Esophagus mucosa (tissue), 1 donor: ENCODE measurements around the gene PID1. TPM values are rescaled to one million over a fixed set of nuclear protein-coding genes. Genes with fewer than 3 reads are reported as not detected.

ENCODE experiments used
- ATAC-seq: fragments of 200-7000 bp; cut with Tn5 transposase; one replicate; pipeline ENCODE4 v1.9.1; 2020
- total RNA-seq: library from RNA; stranded (reverse); gene quantifications from one replicate; pipeline ENCODE4 v1.2.4, GENCODE V29; 2023
- donor health status: DM: yes; HTN: yes; CAD: no.

PID1 gene
- total RNA-seq, 1 donor from 2014 or later: 1.2 TPM

- no peak for ATAC-seq
These were observed 13.1 kb downstream of the PID1 start for GRCh38 chr2:229257985-229258384.

GRCh38 chr2:229256376-229256775 lies 14.7 kb downstream of the PID1 start:
- no peak for ATAC-seq

GRCh38 chr2:229254206-229254605 lies 16.9 kb downstream of the PID1 start:
- no peak for ATAC-seq

- no peak for ATAC-seq
These were observed 18.1 kb downstream of the PID1 start for GRCh38 chr2:229252996-229253395.

- no peak for ATAC-seq
These were observed 18.8 kb downstream of the PID1 start for GRCh38 chr2:229252280-229252679.

GRCh38 chr2:229249536-229249935 lies 21.6 kb downstream of the PID1 start:
- ATAC-seq: no peak

- no peak for ATAC-seq
These were observed 24.8 kb downstream of the PID1 start for GRCh38 chr2:229246334-229246733.

- no peak for ATAC-seq
These were observed 26.1 kb downstream of the PID1 start for GRCh38 chr2:229244975-229245374.

GRCh38 chr2:229243890-229244560 lies 27.1 kb downstream of the PID1 start:
- ATAC-seq: no peak

GRCh38 chr2:229240984-229241491 lies 30.0 kb downstream of the PID1 start:
- ATAC-seq: no peak

- ATAC-seq: no peak
These were observed 32.1 kb downstream of the PID1 start for GRCh38 chr2:229239021-229239420.

- ATAC-seq: no peak
These were observed 33.8 kb downstream of the PID1 start for GRCh38 chr2:229237270-229237669.

GRCh38 chr2:229235131-229235914 lies 35.8 kb downstream of the PID1 start:
- no peak for ATAC-seq

GRCh38 chr2:229231885-229232284 lies 39.2 kb downstream of the PID1 start:
- no peak for ATAC-seq

GRCh38 chr2:229231328-229231868 lies 39.7 kb downstream of the PID1 start:
- no peak for ATAC-seq

- ATAC-seq: no peak
These were observed 40.2 kb downstream of the PID1 start for GRCh38 chr2:229230911-229231310.

GRCh38 chr2:229230256-229230655 lies 40.8 kb downstream of the PID1 start:
- ATAC-seq: no peak

- ATAC-seq: no peak
These were observed 44.7 kb downstream of the PID1 start for GRCh38 chr2:229226382-229226781.

- no peak for ATAC-seq
These were observed 48.0 kb downstream of the PID1 start for GRCh38 chr2:229223107-229223506.

GRCh38 chr2:229221641-229222040 lies 49.4 kb downstream of the PID1 start:
- ATAC-seq: no peak

GRCh38 chr2:229220254-229220653 lies 50.8 kb downstream of the PID1 start:
- ATAC-seq: no peak

- ATAC-seq: no peak
These were observed 52.7 kb downstream of the PID1 start for GRCh38 chr2:229218329-229218921.

GRCh38 chr2:229212241-229212640 lies 58.8 kb downstream of the PID1 start:
- no peak for ATAC-seq
